GM12864 (cell line): ENCODE measurements around the gene GALNTL6.

Experiments
- DNase-seq: peaks from one replicate; pipeline ENCODE4 v3.0.0-alpha.2; 2011; ENCODE audit warnings: low read depth
- H3K4me3 ChIP-seq: 2 replicates; pipeline ENCODE4 v1.5.1; 2011; ENCODE audit warnings: mild to moderate bottlenecking, low read depth, low read length, control low read depth
- TF ChIP-seq, protein P1 (sequence below): IDR thresholded peaks from 2 replicates; pipeline ENCODE4 v1.5.1; 2011; ENCODE audit warnings: low read depth, mild to moderate bottlenecking, moderate library complexity, low read length, control low read depth, inconsistent platforms; ENCODE audit errors: missing control alignments

GALNTL6 gene

DNA sequence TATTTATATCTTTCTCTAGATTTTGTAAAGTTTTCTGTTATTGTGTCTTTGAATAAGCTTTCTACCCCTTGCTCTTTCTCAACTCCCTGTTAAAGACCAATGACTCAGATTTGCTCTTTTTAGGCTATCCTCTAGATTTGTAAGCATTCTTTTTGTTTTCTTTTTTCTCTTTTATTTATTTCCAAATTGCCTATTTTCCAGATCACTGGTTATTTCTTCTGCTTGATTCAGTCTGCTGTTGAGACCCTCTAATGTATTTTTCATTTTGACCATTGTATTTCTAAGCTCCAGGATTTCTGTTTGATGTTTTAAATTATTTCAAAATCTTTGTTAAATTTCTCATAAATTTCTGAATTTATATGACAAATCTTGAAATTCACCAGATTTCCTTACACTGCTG is 892.8 kb downstream of the GALNTL6 start:
- no peak overlapping the region for H3K4me3 ChIP-seq
- DNase-seq: no peak
- TF ChIP-seq, protein P1, sequence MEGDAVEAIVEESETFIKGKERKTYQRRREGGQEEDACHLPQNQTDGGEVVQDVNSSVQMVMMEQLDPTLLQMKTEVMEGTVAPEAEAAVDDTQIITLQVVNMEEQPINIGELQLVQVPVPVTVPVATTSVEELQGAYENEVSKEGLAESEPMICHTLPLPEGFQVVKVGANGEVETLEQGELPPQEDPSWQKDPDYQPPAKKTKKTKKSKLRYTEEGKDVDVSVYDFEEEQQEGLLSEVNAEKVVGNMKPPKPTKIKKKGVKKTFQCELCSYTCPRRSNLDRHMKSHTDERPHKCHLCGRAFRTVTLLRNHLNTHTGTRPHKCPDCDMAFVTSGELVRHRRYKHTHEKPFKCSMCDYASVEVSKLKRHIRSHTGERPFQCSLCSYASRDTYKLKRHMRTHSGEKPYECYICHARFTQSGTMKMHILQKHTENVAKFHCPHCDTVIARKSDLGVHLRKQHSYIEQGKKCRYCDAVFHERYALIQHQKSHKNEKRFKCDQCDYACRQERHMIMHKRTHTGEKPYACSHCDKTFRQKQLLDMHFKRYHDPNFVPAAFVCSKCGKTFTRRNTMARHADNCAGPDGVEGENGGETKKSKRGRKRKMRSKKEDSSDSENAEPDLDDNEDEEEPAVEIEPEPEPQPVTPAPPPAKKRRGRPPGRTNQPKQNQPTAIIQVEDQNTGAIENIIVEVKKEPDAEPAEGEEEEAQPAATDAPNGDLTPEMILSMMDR: no peak

DNA sequence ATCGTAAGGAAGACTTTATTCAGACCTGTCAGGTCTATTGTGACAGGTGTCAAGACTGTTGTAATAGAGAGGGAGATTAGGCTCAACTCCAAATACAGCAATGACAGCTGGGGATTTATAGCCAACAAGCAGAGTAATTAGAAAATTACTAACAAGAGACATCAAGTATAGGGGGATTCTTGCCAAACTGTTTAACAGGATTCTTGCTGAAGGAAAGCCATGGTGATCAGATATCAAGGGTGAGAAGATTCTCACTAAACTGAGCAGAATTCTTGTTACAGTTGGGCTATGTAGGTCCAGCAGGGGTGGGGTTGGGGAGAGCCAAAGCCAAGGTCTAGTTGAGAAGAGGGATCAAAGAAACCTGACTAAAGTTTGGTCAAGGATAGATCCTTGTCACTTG is 894.4 kb downstream of the GALNTL6 start:
- no peak for DNase-seq
- TF ChIP-seq, protein P1: no peak

DNA sequence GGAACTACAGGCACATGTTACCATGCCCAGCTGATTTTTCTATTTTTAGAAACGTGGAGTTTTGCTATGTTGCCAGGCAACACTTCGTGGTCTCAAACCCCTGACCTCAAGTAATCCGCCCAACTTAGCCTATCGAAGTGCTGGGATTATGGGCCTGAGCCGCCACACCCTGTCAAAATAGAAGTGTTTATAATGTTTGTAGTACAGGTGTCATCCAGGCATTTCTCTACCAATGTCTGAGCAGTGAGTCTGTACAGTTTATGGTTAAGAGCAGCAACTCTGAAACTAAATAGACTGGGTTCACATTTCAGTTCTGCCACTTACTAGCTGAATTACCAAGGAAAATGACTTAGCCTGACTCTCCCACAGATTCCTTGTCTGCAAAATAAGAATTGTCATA is 895.0 kb downstream of the GALNTL6 start:
- DNase-seq: no peak
- H3K4me3 ChIP-seq: no peak overlapping the region
- TF ChIP-seq, protein P1: no peak

More for the DNA sequence above, 894.4 kb downstream of the GALNTL6 start:
- H3K4me3 ChIP-seq: no peak overlapping the region

DNA sequence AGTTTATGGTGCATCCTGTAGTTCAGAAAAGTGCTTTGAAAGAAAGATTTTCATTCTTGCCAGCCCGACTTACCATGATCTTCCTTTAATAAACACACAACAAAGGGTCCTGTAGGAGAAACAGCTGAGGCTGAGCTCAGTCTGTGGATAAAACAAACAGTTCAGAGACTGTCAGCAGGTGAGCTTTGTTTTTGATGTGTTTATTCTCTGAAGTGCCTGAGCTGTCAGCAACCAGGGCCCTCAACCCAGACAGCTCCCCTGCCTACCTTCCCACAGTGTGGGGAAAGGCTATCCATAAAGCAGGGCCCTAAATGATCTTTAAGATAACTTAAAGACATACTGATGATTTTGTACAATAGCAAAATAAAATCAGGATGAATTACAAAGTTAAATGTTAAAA is 896.2 kb downstream of the GALNTL6 start:
- DNase-seq: no peak
- TF ChIP-seq, protein P1: no peak
- no peak overlapping the region for H3K4me3 ChIP-seq

DNA sequence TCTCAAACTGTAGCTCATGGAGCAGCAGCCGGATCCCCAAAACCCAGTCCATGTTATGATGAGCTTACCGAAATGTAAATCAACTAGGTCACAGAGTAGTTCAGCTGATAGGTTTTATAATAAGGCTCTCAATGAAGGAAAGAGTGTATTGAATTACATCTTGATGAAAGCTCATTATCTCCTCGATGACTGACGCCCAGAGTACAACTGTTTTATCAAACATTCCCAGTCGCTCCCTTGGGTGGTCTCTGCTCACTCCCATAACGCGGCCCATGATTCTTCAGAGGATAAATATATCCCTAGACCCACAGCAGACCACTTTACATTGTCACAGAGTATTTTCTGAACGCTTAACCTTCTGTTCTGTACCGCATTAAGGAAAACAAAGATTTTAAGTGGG is 903.1 kb downstream of the GALNTL6 start:
- DNase-seq: no peak
- no peak overlapping the region for H3K4me3 ChIP-seq
- TF ChIP-seq, protein P1: no peak

DNA sequence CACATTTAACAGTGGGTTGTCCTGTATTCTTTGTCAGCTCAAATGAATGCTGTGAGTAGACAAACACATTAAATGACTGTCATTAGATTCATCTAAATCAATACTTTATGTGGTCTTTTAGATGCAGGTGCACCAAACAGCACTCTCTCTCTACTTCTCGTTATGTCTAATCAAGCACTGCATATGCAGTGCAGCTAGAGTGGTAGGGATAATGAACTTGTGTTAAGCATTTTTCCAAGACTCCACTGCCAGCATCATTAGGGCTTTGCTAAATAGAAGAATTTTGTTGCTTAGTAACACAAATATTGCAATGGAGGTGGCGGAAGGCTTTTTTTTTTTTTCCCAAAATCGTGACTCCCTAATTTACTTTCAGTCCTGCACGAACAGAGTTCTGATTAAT is 908.5 kb downstream of the GALNTL6 start:
- TF ChIP-seq, protein P1: no peak
- H3K4me3 ChIP-seq: no peak overlapping the region
- DNase-seq: no peak

DNA sequence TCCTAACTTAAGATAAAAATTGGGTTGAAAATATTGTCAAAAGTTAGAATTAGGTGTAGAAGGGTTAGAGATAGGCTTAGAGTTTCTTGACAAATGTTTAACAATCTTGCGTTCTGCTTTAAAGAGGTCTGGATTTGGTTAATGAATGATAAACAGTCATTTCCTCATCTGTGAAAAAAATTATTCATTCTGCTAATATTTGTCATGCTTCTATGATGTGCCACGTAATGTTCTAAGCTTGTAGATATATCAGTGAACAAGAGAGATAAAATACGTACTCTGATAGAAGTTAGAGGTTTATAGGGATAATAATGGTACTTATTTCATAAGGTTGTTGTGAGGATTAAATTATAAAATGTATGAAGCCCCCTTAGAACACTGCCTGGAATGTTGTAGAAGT is 912.4 kb downstream of the GALNTL6 start:
- TF ChIP-seq, protein P1: no peak
- no peak for DNase-seq
- H3K4me3 ChIP-seq: no peak overlapping the region
